Gastrocnemius medialis (tissue), 4 donors: ENCODE measurements around the gene CKAP4. TPM values are rescaled to one million over a fixed set of nuclear protein-coding genes. Genes with fewer than 3 reads are reported as not detected.

Source experiments
- ATAC-seq, 2 donors: fragments of 150-250 bp; one replicate each; pipeline ENCODE4 v1.9.1; 2016
- DNase-seq, 2 donors: peaks; one replicate each; pipeline ENCODE4 v3.0.0-alpha.2; 2019
- H3K27ac ChIP-seq, 4 donors: fragments of 200-600 bp; sonication (generic); 1 replicate in 1 of 4; 2 replicates in 3 of 4; pipeline ENCODE4 v1.5.1; 2016 to 2018; ENCODE audit warnings: mild to moderate bottlenecking in 2 of 4, moderate library complexity in 1 of 4
- H3K27me3 ChIP-seq, 3 donors: fragments of 200-600 bp; sonication (generic) in 2 of 3; 1 replicate in 1 of 3; 2 replicates in 2 of 3; pipeline versions ENCODE4 v1.5.1 to v1.6.0; 2016 to 2019; ENCODE audit warnings: mild to moderate bottlenecking in 1 of 3, moderate library complexity in 1 of 3
- H3K36me3 ChIP-seq, 2 donors: fragments of 200-600 bp; sonication (generic) in 1 of 2; one replicate each; pipeline ENCODE4 v1.5.1; 2017 to 2018
- H3K4me1 ChIP-seq, 2 donors: fragments of 200-600 bp; sonication (generic) in 1 of 2; one replicate each; pipeline ENCODE4 v1.5.1; 2016 to 2017; ENCODE audit warnings: mild to moderate bottlenecking in 2 of 2
- H3K4me3 ChIP-seq, 4 donors: fragments of 200-600 bp; sonication (generic) in 3 of 4; 1 replicate in 1 of 4; 2 replicates in 3 of 4; pipeline ENCODE4 v1.5.1; 2016 to 2019; ENCODE audit warnings: mild to moderate bottlenecking in 2 of 4
- H3K9me3 ChIP-seq, 3 donors: fragments of 200-600 bp; sonication (generic) in 2 of 3; 1 replicate in 1 of 3; 2 replicates in 2 of 3; pipeline ENCODE4 v1.5.1; 2016 to 2019
- POLR2A ChIP-seq, 2 donors: fragments of 450-650 bp; IDR thresholded peaks; one replicate each; pipeline ENCODE4 v1.6.1; 2017; ENCODE audit warnings: antibody characterized with exemption in 2 of 2, mild to moderate bottlenecking in 2 of 2, moderate library complexity in 2 of 2
- in situ Hi-C, 4 donors: fragments of 200-750 bp; cut with MboI; loops; one replicate each; pipeline versions ENCODE4 v1.15.0 to v1.8.0; 2017; ENCODE audit warnings: low sequenced_read_pairs in 4 of 4
- intact Hi-C: fragments of 100-400 bp; cut with DNase I; formaldehyde crosslinking; loops from one replicate; pipeline ENCODE4 v1.15.1; 2023; ENCODE audit warnings: low total_unique reads
- total RNA-seq, 4 donors: library from RNA; depleted of rRNA; stranded (reverse); fragments of >200 nt; gene quantifications; one replicate each; pipeline versions ENCODE4 v1.1.0 to v1.2.3, GENCODE V29; 2016
- TF ChIP-seq, protein P1 (sequence below), 5 experiments: fragments of 450-650 bp in 3 of 5; fragments of 200-600 bp in 2 of 5; sonication (generic) in 2 of 5; IDR thresholded peaks in 4 of 5; conservative IDR thresholded peaks in 1 of 5; 1 replicate in 4 of 5; 2 replicates in 1 of 5; pipeline ENCODE4 v1.5.1; 2016 to 2019; ENCODE audit warnings: antibody characterized with exemption in 5 of 5, mild to moderate bottlenecking in 3 of 5, moderate library complexity in 3 of 5

CKAP4 gene
- total RNA-seq, 4 donors from 2014 or later = 9.7 to 17.6 (median 15.7) TPM

DNA sequence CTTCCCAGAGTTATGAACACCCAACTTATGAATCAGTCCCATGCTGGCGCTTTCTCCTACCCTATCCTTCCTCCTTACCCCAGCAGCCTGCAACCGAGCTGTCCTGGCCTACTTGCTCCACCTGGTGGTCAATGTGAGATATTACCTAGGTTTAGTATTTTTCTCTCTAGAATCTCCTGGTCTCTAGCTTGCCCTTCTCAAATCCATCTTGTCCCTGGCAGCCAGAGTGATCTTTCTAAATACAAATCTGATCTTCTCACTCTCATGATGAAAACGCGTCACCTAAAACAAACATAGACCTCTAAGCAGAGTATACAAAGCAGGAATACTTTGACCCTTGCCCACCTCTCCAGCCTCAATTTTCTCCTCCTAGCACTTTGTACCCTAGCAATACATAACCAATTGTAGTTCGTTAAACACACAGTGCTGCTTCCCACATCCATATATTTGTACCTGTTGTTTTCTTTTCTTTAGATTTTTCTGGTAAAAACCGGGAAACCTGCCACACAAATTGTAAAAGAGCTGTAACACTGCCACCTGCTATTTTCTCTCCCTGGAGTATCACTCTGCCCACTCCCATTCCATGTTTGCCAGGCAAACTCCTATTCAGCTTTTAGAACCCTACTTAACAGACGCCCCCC, 34.8 kb upstream of the CKAP4 start:
- peak in 1 of 2 donors; percentile 28 for DNase-seq
- Histone ChIP-seq H3K36me3 (no peaks in the 10 kb centered on the region), H3K27me3 (no peaks in the 10 kb centered on the region), H3K9me3 (no peaks in the 10 kb centered on the region), H3K27ac (no peak overlapping the region), H3K4me3 (no peak overlapping the region), H3K4me1 (peaks cover 0 to 5% of the 10 kb centered on the region in 2 donors)
- TF ChIP-seq POLR2A (IDR thresholded peaks at IDR 0.05) = no peak
- TF ChIP-seq, protein P1, sequence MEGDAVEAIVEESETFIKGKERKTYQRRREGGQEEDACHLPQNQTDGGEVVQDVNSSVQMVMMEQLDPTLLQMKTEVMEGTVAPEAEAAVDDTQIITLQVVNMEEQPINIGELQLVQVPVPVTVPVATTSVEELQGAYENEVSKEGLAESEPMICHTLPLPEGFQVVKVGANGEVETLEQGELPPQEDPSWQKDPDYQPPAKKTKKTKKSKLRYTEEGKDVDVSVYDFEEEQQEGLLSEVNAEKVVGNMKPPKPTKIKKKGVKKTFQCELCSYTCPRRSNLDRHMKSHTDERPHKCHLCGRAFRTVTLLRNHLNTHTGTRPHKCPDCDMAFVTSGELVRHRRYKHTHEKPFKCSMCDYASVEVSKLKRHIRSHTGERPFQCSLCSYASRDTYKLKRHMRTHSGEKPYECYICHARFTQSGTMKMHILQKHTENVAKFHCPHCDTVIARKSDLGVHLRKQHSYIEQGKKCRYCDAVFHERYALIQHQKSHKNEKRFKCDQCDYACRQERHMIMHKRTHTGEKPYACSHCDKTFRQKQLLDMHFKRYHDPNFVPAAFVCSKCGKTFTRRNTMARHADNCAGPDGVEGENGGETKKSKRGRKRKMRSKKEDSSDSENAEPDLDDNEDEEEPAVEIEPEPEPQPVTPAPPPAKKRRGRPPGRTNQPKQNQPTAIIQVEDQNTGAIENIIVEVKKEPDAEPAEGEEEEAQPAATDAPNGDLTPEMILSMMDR (IDR thresholded peaks at IDR 0.05 in 4 of 5, conservative IDR thresholded peaks at IDR 0.05 in 1 of 5) = peak; percentile 66 to 75 (median 70)
- intact Hi-C loops = loop anchor here (1.0 to 5.0 kb wide), 2 partner anchors 55 to 860 kb away; no protein-coding TSS in a partner anchor
- ATAC-seq = peak; percentile 36 to 79
- in situ Hi-C loops = loop anchor here in 3 of 4 donors (5.0 to 10.0 kb wide), 2 partner anchors 55 to 58 kb away; no protein-coding TSS in a partner anchor

DNA sequence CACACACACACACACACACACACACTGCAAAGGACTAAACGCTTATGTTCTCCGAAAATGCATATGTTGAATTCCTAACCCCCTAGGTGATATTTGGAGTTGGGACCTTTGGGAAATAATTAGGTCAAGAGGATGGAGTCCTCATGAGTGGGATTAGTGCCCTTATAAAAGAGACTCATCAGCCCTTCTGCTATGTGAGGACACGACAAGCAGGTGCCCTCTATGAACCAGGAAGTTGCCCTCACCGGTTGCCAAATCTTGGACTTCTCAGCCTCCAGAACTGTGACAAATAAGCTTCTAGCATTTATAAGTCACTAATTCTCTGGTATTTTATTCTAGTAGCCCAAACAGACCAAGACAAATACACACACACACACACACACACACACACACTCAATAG, 34.0 kb upstream of the CKAP4 start:
- Histone ChIP-seq H3K27me3 (no peaks in the 10 kb centered on the region), H3K27ac (no peak overlapping the region), H3K9me3 (no peaks in the 10 kb centered on the region), H3K36me3 (no peaks in the 10 kb centered on the region), H3K4me3 (no peak overlapping the region), H3K4me1 (peaks cover 0 to 5% of the 10 kb centered on the region in 2 donors)
- intact Hi-C loops (loop anchor here (1.0 to 5.0 kb wide), 2 partner anchors 55 to 860 kb away; no protein-coding TSS in a partner anchor), in situ Hi-C loops (loop anchor here in 3 of 4 donors (5.0 to 10.0 kb wide), 2 partner anchors 55 to 57 kb away; no protein-coding TSS in a partner anchor)
- ATAC-seq = no peak
- DNase-seq = no peak
- TF ChIP-seq, protein P1 (IDR thresholded peaks at IDR 0.05 in 4 of 5, conservative IDR thresholded peaks at IDR 0.05 in 1 of 5) = no peak
- TF ChIP-seq POLR2A (IDR thresholded peaks at IDR 0.05) = no peak

DNA sequence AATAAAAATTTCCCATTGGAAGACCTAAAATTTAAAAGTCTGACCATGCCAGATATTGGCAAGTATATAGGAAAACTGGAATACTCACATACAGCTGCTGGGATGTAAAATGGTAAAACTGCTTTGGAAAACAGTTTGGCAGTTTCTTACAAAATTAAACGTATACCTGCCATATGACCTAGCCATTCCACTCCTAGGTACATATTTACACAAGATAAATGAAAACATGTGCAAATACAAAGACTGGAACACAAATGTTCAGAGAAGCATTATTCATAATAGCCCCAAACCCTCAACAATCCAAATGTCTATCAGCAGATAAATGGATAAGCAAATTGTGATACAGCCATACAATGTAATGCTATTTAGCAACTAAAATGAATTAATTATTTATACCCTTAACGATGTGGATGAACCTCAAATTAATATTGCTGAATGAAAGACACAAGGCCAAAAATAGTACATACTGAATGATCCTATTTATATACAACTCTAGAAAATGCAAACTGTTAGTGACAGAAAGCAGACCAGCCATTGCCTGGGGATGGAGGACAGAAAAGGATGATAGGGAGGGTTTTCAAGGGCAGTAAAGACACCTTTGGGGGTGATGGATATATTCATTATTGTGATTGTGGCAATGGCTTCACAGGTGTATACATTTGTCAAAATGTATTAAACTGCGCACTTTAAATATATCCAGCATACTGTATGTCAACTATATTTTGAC, 33.4 kb upstream of the CKAP4 start:
- in situ Hi-C loops (loop anchor here in 3 of 4 donors (5.0 to 10.0 kb wide), 2 partner anchors 54 to 56 kb away; no protein-coding TSS in a partner anchor), intact Hi-C loops (loop anchor here (5.0 kb wide), 1 partner anchor 859 kb away; no protein-coding TSS in a partner anchor)
- no peak for TF ChIP-seq POLR2A (IDR thresholded peaks at IDR 0.05)
- TF ChIP-seq, protein P1 (IDR thresholded peaks at IDR 0.05 in 4 of 5, conservative IDR thresholded peaks at IDR 0.05 in 1 of 5) = no peak
- no peak for ATAC-seq
- H3K9me3 ChIP-seq = no peaks in the 10 kb centered on the region
- no peaks in the 10 kb centered on the region for H3K27me3 ChIP-seq
- no peak for DNase-seq
- H3K27ac ChIP-seq = no peak overlapping the region
- H3K4me1 ChIP-seq = peaks cover 0 to 5% of the 10 kb centered on the region in 2 donors
- H3K4me3 ChIP-seq = no peak overlapping the region
- no peaks in the 10 kb centered on the region for H3K36me3 ChIP-seq

DNA sequence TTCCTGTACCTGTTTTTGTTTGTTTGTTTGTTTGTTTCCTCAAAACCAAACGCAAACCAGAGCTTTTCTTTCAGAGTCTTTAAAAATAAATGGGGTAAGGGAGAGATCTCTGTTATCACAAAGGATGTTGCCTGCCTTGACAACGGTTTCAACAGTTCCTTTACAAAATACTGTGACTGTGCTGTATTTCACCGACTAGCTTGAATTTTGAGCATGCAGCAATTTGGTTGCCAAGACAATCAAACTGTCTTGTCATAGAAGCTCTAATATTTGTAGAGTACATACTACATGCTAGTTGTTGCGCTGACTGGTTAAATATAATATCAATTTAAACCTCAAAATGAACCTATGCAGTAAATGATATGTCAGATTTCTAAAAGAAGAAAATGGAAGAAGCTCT, 32.3 kb upstream of the CKAP4 start:
- no peak for TF ChIP-seq POLR2A (IDR thresholded peaks at IDR 0.05)
- TF ChIP-seq, protein P1 (IDR thresholded peaks at IDR 0.05 in 4 of 5, conservative IDR thresholded peaks at IDR 0.05 in 1 of 5) = no peak
- in situ Hi-C loops = loop anchor here in 3 of 4 donors (5.0 to 10.0 kb wide), 2 partner anchors 53 to 55 kb away; no protein-coding TSS in a partner anchor
- Histone ChIP-seq H3K9me3 (no peaks in the 10 kb centered on the region), H3K27me3 (no peaks in the 10 kb centered on the region), H3K27ac (no peak overlapping the region), H3K4me1 (peaks cover 4 to 5% of the 10 kb centered on the region in 2 donors), H3K36me3 (no peaks in the 10 kb centered on the region), H3K4me3 (no peak overlapping the region)
- ATAC-seq (no peak), DNase-seq (no peak)
- intact Hi-C loops = loop anchor here (5.0 kb wide), 1 partner anchor 858 kb away; no protein-coding TSS in a partner anchor
